ENCODE measurements around the gene CAPN10. TPM values are rescaled to one million over a fixed set of nuclear protein-coding genes. Genes with fewer than 3 reads are reported as not detected.

CAPN10 gene
- total RNA-seq, 1 donor from 2014 or later = 37.2 TPM

DNA sequence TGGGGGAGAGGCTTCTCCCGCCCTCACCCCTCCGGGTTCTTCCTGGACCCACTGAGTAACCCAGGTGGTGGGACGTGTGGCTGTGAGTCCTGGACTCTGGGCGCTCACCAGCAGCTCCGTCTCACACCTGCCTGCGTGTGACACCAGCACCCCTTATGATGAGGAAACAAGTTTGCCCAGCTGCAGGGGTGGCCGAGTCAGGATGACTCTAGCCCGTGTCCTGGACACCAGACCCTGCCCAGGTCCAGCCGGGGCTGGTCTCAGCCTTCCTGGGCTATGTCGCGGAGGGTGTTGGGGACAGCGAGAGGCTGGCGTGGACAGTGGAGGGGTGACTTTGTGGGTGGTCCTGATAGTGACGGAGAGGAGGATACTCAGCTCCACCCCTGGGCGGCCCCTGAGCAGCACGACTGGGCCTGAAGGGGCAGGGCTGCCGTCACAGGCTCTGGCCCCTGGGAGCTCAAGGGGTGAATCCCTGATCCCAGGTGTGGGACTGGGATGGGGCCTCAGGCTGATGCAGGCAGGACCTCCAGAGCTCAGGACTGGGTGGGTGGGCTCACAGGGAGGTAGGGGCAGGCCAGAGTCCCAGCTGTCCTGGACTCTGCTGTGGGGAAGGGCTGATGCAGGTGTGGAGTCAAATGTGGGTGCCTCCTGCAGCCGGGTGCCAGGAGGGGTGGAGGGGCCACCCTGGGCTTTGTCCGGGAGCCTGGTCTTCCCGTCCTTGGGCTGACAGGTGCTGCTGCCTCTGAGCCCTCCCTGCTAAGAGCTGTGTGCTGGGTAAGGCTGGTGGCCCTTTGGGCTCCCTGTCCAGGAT, 42.5 kb downstream of the CAPN10 start:
- intact Hi-C loops (cut with DNase I) = no loop called here
- no peak for ATAC-seq
- peak; percentile 51 for DNase-seq (ENCODE audit: low spot score)

DNA sequence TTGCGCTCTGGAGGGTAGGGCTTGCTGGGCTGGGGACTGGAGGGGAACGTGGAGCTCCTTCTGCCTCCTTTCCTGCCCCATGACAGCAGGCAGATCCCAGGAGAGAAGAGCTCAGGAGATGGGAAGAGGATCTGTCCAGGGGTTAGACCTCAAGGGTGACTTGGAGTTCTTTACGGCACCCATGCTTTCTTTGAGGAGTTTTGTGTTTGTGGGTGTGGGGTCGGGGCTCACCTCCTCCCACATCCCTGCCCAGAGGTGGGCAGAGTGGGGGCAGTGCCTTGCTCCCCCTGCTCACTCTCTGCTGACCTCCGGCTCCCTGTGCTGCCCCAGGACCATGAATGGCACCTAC, 43.1 kb downstream of the CAPN10 start:
- ATAC-seq (no peak), DNase-seq (ENCODE audit: low spot score) (no peak)
- intact Hi-C loops (cut with DNase I) = no loop called here

GRCh38 chr2:240629968-240630770, 43.6 kb downstream of the CAPN10 start:
- DNase-seq (ENCODE audit: low spot score) (peak; percentile 39), ATAC-seq (no peak)
- intact Hi-C loops (cut with DNase I) = no loop called here

DNA sequence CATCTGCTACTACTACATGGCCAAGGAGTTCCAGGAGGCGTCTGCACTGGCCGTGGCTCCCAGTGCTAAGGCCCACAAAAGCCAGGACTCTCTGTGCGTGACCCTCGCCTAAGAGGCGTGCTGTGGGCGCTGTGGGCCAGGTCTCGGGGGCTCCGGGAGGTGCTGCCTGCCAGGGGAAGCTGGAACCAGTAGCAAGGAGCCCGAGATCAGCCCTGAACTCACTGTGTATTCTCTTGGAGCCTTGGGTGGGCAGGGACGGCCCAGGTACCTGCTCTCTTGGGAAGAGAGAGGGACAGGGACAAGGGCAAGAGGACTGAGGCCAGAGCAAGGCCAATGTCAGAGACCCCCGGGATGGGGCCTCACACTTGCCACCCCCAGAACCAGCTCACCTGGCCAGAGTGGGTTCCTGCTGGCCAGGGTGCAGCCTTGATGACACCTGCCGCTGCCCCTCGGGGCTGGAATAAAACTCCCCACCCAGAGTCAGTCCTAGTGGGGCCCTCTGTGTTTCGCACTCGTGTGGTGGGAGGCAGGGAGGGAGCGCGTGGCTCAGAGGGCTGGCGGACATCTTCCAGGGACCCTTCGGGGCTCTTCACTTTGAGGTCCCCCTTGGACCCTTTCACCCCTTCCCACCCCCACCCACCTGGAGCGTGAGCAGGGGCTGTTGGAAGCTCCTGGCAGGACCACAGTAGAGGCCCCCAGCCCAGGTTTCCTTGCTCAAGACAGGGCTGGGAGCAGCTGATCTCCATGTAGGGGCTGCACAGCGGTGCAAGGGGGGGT, 44.4 kb downstream of the CAPN10 start:
- DNase-seq (ENCODE audit: low spot score) = no peak
- intact Hi-C loops (cut with DNase I) = no loop called here
- no peak for ATAC-seq

GRCh38 chr2:240631548-240632305, 45.2 kb downstream of the CAPN10 start:
- ATAC-seq = no peak
- DNase-seq (ENCODE audit: low spot score) = no peak
- intact Hi-C loops (cut with DNase I) = no loop called here

- DNase-seq (ENCODE audit: low spot score) = no peak
- intact Hi-C loops (cut with DNase I) = no loop called here
- no peak for ATAC-seq
Measured at GRCh38 chr2:240632306-240632721, 45.8 kb downstream of the CAPN10 start.

GRCh38 chr2:240635121-240635997, 48.8 kb downstream of the CAPN10 start:
- ATAC-seq = no peak
- intact Hi-C loops (cut with DNase I) = no loop called here
- DNase-seq (ENCODE audit: low spot score) = no peak

GRCh38 chr2:240635998-240636547, 49.5 kb downstream of the CAPN10 start:
- intact Hi-C loops (cut with DNase I) = no loop called here
- ATAC-seq = no peak
- no peak for DNase-seq (ENCODE audit: low spot score)

- DNase-seq (ENCODE audit: low spot score) = no peak
- intact Hi-C loops (cut with DNase I) = no loop called here
- ATAC-seq = no peak
Measured at GRCh38 chr2:240636563-240637115, 50.1 kb downstream of the CAPN10 start.

DNA sequence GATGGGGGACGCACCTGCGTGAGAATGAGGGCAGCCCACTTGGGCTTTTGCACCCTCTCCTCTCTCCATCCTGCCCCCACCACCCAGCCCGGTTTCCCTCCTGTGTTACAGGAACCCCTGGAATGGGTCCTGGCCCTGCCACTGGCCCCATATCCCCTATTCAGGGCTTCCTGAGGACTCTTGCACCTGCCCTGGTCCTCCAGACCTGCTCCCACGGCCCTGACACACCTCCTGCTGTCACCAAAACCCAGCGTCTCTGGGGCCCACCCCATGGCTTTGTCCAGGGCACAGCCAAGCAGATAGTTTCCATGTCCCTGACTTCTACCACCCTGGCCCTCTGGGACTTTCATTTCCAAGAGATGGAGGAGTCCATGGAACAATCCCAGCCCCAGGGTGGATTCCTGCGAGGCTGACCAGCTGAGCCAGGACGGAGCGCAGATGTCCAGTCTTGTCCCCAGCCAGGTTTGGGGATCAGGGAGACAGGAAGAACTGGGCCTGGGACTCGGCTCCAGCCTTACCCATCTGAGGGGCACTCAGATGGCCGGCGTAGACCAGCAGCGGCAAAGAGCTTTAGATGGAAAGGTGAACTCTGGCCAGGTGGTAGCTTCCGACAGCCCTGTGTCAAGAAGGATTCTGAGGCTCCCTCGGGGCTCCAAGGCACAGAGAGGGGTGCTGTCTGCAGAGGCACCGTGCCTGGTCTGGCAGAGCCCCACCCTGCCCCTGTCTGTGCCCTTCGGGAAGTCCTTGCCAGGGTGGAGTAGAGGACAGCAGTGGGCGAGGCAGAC, 50.8 kb downstream of the CAPN10 start:
- ATAC-seq = no peak
- DNase-seq (ENCODE audit: low spot score) = no peak
- intact Hi-C loops (cut with DNase I) = no loop called here

DNA sequence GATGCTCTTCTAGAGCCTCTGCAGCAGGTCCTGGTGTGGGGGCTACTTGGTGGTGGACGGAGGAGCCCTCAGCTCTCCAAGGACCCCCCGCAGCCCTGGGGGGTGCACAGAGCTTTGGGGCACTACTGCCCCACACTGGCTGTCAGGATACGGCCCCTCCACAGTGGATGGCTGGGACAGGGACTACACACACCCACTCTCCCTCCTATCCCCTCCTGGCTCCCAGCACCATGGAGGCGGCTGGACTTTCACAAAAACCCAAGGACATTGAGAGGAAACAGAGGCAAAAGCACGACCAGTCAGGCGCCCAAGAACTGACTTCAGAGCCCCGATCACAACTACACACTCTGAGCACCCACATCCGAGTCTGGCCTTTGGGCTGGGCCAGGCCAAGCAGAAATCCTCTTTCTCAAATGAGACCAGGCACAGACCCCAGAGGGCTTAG, 51.4 kb downstream of the CAPN10 start:
- ATAC-seq (no peak), DNase-seq (ENCODE audit: low spot score) (no peak)
- intact Hi-C loops (cut with DNase I) = no loop called here

- DNase-seq (ENCODE audit: low spot score) (no peak), ATAC-seq (peak; percentile 94)
- intact Hi-C loops (cut with DNase I) = no loop called here
Measured at GRCh38 chr2:240638512-240639160, 52.1 kb downstream of the CAPN10 start.

GRCh38 chr2:240639566-240639965, 53.0 kb downstream of the CAPN10 start:
- no peak for DNase-seq (ENCODE audit: low spot score)
- intact Hi-C loops (cut with DNase I) = no loop called here
- ATAC-seq = no peak

DNA sequence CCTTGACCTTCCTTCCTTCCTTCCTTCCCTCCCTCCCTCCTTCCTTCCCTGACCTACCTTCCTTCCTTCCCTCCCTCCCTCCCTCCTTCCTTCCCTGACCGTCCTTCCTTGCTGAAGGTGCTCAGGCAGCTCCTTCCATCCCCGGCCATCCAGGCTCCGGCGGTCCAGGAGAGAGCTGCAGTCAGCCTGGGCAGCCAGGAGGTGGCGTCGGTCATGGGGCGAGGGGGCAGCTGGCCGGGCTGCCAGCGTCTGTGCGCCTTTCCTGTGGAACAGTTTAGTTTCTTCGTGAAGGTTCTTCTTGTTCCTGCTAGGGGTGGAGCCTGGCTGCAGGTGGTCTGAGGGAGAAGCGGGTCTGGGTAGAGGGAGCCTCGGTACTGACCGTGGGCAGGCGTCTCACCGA, 54.4 kb downstream of the CAPN10 start:
- no peak for ATAC-seq
- intact Hi-C loops (cut with DNase I) = no loop called here
- no peak for DNase-seq (ENCODE audit: low spot score)

DNA sequence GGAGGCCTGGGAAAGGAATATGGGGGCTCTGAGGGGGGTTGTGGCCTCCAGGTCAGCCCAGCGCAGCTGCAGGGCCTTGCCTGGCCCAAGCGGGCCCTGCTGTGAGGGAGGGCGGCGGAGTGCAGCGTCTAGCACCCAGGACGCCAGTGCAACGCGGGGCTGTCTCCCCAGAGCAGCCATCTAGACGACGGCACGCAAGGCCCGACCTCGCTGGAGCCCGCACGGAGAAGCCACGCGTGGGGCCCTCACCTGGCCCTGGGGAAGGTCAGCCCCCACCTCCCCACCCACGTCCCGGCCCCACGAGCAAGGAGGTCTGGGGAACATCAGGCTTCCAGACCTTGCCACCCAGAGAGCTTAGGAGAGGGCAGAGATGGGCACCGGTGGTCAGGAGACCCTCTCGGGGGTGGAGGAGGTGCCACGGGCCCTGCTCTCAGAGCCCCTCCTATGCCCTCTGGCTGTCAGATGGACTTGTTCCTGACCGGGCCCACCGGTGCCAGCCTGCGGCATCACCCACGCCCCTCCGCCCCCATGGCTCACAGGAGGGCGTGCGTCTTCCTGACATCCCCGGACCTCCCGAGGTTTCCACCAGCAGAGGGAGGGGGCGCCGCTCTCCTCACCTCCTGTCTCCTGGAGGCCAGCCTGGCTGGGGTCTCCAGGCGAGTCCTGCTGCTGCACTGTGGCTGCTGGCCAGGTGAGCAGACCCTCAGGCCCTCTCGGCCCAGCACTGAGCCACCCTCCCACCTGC, 55.7 kb downstream of the CAPN10 start:
- DNase-seq (ENCODE audit: low spot score) = no peak
- intact Hi-C loops (cut with DNase I) = no loop called here

GRCh38 chr2:240642806-240643092, 56.2 kb downstream of the CAPN10 start:
- ATAC-seq = no peak
- no peak for DNase-seq (ENCODE audit: low spot score)

More for the DNA sequence above, 55.7 kb downstream of the CAPN10 start:
- no peak for ATAC-seq

More at GRCh38 chr2:240642806-240643092, 56.2 kb downstream of the CAPN10 start:
- intact Hi-C loops (cut with DNase I) = no loop called here

All from sciatic nerve (tissue), 2 donors.